Activated T-cell treated with anti-CD3 and anti-CD28 coated beads, Interleukin-2, amount 50 U/mL, for 72 hours (primary cell): ENCODE measurements around the gene DDA1. TPM values are rescaled to one million over a fixed set of nuclear protein-coding genes. Genes with fewer than 3 reads are reported as not detected.
A peak's percentile ranks its signal among the peaks of the same experiment; 100 is the strongest.
"Not testable (repeated sequence)": the region's sequence is repeated elsewhere in the genome, so short reads cannot be mapped to it uniquely, and the experiment has no call there.

Experiments
- ATAC-seq, 2 donors: fragments of 150-1000 bp; cut with Tn5 transposase; replicated peaks in 1 of 2; 2 replicates each; pipeline ENCODE4 v1.10.0; 2021; ENCODE audit warnings: moderate library complexity in 2 of 2, mild to moderate bottlenecking in 1 of 2
- DNase-seq, 2 donors: peaks; one replicate each; pipeline ENCODE4 v3.0.0; 2021 to 2022; ENCODE audit warnings: mixed read lengths in 1 of 2
- H3K27ac Mint-ChIP-seq: one replicate; pipeline ENCODE4 v1.8.0; 2022; ENCODE audit warnings: mild to moderate bottlenecking, moderate library complexity, mixed read lengths
- H3K27me3 Mint-ChIP-seq: one replicate; pipeline ENCODE4 v1.8.0; 2022; ENCODE audit warnings: low read depth, mixed read lengths
- H3K36me3 Mint-ChIP-seq, 2 donors: one replicate each; pipeline ENCODE4 v1.8.0; 2022; ENCODE audit warnings: mixed read lengths in 2 of 2, mild to moderate bottlenecking in 1 of 2; ENCODE audit not compliant: insufficient read depth in 2 of 2
- H3K4me1 Mint-ChIP-seq: one replicate; pipeline ENCODE4 v1.8.0; 2022; ENCODE audit warnings: low read depth, mixed read lengths
- H3K4me3 Mint-ChIP-seq, 2 donors: one replicate each; pipeline ENCODE4 v1.8.0; 2022; ENCODE audit warnings: mild to moderate bottlenecking in 2 of 2, mixed read lengths in 2 of 2, moderate library complexity in 2 of 2
- H3K9me3 Mint-ChIP-seq, 2 donors: one replicate each; pipeline ENCODE4 v1.8.0; 2022; ENCODE audit warnings: mixed read lengths in 2 of 2
- total RNA-seq, 2 donors: library from RNA; stranded (reverse); gene quantifications; one replicate each; pipeline ENCODE4 v1.2.3, GENCODE V29; 2022

DDA1 gene
- total RNA-seq, 2 donors from 2014 or later = 29.6 to 40.2 TPM

DNA sequence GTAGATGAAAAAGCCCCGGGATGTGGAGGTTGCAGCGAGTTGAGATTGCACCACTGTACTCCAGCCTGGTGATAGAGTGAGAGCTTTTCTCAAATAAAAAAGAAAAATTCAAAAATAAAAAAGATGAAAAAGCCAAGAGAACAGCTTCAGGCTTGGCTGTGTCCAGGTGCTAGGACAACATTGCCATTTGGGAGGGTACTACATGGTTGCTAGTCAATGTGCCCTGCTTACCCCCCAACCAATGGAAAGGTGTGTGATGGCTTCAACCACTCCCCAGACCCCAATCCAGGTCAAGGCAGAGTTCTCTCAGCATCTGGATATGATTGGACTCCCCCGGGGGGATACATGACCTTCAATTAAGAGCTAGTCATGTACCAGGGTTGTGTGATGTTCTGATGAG is 29.9 kb upstream of the DDA1 start:
- no peaks in the 10 kb centered on the region for H3K9me3 Mint-ChIP-seq
- H3K36me3 Mint-ChIP-seq = peaks cover 0 to 6% of the 10 kb centered on the region in 2 donors
- ATAC-seq (no peak), DNase-seq (no peak)
- no peak overlapping the region for H3K4me3 Mint-ChIP-seq
- peaks cover 9% of the 10 kb centered on the region for H3K4me1 Mint-ChIP-seq
- no peak overlapping the region for H3K27ac Mint-ChIP-seq
- peaks cover 5% of the 10 kb centered on the region for H3K27me3 Mint-ChIP-seq

DNA sequence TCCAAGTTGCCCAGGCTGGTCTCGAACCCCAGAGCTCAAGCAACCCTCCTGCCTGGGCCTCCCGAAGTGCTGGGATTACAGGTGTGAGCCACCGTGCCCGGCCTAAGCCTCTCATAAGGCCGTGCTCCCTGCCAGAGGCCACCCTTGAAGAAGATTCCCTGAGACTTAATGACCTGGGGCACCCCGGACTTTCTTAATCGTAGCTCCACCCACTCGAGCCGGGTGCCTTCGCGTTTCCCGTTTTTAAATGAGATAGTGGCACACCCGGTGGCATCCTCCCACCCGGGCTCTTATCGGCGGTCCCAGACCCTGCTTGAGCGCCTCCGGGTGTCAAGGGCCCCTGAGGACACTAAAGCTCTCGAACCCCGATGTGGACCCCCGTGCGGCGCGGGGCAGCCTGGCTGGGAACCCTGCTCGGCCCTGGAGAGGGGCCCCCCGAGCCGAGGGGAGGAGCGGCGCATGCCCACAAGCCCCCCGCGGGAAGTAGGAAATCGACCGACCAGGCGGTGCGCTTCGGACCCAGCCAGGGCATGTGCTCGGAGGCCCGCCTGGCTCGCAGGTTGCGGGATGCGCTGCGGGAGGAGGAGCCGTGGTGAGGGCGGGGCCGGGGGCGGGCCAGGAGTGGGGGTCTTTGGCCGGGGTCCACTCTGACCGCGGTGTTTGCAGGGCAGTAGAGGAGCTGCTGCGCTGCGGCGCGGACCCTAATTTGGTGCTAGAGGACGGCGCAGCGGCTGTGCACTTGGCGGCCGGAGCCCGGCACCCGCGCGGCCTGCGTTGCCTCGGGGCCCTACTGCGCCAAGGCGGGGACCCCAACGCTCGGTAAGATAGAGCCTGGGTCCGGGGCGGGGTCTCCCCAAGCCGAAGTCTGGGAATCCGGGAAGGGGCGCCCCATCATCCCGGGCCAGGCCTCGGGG is 27.7 kb upstream of the DDA1 start, which contains the start of gene ANKLE1:
ANKLE1 (plus strand) TSS at position 511 of the 914 bp plus-strand sequence; CDS start at position 531, 20 bp downstream.
- Mint-ChIP-seq H3K27me3 (peaks cover 5% of the 10 kb centered on the region), H3K27ac (peak within 1 kb of the TSS; percentile 64), H3K4me3 (peak within 1 kb of the TSS; percentile 90 to 94), H3K9me3 (no peaks in the 10 kb centered on the region), H3K36me3 (peaks cover 0 to 3% of the 10 kb centered on the region in 2 donors), H3K4me1 (peaks cover 9% of the 10 kb centered on the region)
- ATAC-seq = peak; percentile 30 to 50
- peak; percentile 43 to 59 for DNase-seq

DNA sequence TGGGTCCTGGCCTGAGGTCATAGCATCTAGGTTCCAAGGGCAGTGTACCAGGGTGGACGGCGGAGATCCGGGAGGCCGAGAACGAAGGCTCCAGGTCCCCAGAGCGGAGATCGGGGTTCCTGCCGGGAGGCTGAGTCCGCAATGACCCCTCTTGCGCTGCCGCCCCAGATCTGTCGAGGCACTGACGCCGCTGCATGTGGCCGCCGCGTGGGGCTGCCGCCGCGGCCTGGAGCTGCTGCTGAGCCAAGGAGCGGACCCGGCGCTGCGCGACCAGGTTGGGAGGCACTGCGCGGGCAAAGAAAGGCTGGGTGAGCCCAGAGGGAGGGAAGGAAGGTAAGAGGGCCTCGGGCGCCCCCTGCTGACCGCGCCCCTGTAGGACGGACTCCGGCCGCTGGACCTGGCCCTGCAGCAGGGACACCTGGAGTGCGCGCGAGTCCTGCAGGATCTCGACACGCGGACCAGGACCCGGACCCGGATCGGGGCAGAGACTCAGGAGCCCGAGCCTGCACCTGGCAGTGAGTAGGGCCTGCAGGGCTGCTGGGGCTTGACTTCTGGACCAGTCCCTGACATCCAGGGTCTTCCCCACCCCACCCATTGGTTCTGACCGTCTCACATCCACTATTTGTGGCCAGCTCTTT is 26.8 kb upstream of the DDA1 start:
- Mint-ChIP-seq H3K4me1 (peaks cover 9% of the 10 kb centered on the region), H3K4me3 (peak overlapping the region; percentile 90 to 94), H3K36me3 (no peaks in the 10 kb centered on the region), H3K27ac (peak overlapping the region; percentile 64), H3K9me3 (no peaks in the 10 kb centered on the region), H3K27me3 (peaks cover 5% of the 10 kb centered on the region)
- peak; percentile 87 to 91 for DNase-seq
- ATAC-seq = peak; percentile 92 to 93

DNA sequence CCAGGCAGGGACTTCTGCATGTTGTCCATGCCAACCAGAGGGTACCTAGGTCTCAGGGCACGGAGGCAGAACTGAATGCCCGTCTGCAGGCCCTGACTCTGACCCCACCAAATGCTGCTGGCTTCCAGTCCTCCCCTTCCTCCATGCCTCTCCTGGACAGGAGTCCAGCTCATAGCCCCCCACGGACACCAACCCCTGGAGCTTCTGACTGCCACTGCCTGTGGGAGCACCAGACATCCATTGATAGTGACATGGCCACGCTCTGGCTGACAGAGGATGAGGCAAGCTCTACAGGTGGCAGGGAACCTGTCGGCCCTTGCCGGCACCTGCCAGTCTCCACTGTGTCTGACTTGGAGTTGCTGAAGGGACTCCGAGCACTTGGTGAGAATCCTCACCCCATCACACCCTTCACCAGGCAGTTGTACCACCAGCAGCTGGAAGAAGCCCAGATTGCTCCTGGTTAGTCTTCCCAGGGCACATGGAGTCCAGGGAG is 25.8 kb upstream of the DDA1 start:
- no peak for DNase-seq
- H3K4me3 Mint-ChIP-seq = peak overlapping the region in 1 of 2 donors; percentile 61
- no peak for ATAC-seq
- no peaks in the 10 kb centered on the region for H3K36me3 Mint-ChIP-seq
- H3K27ac Mint-ChIP-seq = no peak overlapping the region
- H3K27me3 Mint-ChIP-seq = peaks cover 5% of the 10 kb centered on the region
- H3K4me1 Mint-ChIP-seq = peaks cover 9% of the 10 kb centered on the region
- H3K9me3 Mint-ChIP-seq = no peaks in the 10 kb centered on the region

DNA sequence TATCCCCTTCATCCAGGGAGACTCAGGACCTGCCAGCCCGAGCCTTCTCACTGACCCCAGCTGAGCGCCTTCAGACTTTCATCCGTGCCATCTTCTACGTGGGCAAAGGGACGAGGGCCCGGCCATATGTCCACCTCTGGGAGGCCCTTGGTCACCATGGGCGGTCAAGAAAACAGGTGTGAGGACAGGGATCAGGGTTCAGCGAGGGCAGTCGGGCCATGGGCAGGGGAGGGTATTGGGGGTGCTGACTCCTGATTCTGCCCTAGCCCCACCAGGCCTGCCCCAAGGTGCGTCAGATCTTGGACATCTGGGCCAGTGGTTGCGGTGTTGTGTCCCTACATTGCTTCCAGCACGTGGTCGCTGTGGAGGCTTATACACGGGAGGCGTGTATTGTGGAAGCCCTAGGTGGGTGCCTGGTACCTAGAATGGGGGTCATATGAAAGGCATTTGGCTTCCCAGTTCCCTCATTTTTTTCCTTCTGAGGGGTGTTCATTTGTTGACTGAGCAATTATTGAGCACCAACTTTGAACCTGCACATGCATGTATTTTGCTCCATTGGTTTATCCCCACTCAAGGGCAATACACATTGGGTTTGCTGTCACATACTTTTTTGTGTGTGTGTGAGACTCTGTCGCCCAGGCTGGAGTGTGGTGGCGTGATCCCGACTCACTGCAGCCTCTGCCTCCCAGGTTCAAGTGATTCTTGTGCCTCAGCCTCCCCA is 23.8 kb upstream of the DDA1 start:
- ATAC-seq = no peak
- no peaks in the 10 kb centered on the region for H3K9me3 Mint-ChIP-seq
- no peak overlapping the region for H3K27ac Mint-ChIP-seq
- peaks cover 5% of the 10 kb centered on the region for H3K27me3 Mint-ChIP-seq
- no peaks in the 10 kb centered on the region for H3K36me3 Mint-ChIP-seq
- H3K4me3 Mint-ChIP-seq = no peak overlapping the region
- DNase-seq = no peak
- H3K4me1 Mint-ChIP-seq = peaks cover 9% of the 10 kb centered on the region

DNA sequence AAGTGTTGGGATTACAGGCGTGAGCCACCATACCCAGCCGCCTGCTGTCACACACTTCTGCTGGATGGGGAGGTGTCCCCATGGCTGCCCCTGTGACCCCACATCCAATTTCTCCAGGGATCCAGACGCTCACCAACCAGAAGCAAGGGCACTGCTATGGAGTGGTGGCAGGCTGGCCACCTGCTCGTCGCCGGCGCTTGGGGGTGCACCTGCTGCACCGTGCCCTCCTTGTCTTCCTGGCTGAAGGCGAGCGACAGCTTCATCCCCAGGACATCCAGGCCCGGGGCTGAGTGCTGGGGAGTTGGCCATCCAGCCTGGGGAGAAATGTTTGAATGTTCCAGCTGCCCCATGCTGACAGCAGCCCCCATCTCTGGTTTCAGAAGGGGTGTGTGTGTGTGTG is 23.1 kb upstream of the DDA1 start:
- no peaks in the 10 kb centered on the region for H3K9me3 Mint-ChIP-seq
- ATAC-seq = no peak
- peaks cover 5% of the 10 kb centered on the region for H3K27me3 Mint-ChIP-seq
- no peak overlapping the region for H3K4me3 Mint-ChIP-seq
- H3K27ac Mint-ChIP-seq = no peak overlapping the region
- peaks cover 7% of the 10 kb centered on the region for H3K4me1 Mint-ChIP-seq
- H3K36me3 Mint-ChIP-seq = no peaks in the 10 kb centered on the region
- no peak for DNase-seq

DNA sequence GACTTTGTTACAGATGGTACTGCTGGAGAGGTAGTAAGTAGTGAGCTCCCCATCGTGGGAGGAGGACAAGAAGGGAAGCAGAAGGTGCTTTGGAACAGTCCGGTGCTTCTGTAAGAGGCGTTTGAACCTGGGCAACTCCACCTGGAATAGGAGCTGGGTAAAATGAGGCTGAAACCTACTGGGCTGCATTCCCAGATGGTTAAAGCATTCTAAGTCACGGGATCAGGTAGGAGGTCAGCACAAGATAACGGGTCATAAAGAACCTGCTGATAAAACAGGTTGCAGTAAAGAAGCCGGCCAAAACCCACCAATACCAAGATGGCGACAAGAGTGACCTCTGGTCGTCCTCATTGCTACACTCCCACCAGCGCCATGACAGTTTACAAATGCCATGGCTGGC is 22.6 kb upstream of the DDA1 start:
- Mint-ChIP-seq H3K9me3 (no peaks in the 10 kb centered on the region), H3K4me3 (no peak overlapping the region), H3K36me3 (no peaks in the 10 kb centered on the region), H3K27ac (no peak overlapping the region), H3K4me1 (peaks cover 5% of the 10 kb centered on the region), H3K27me3 (peaks cover 5% of the 10 kb centered on the region)
- DNase-seq (no peak), ATAC-seq (no peak)

DNA sequence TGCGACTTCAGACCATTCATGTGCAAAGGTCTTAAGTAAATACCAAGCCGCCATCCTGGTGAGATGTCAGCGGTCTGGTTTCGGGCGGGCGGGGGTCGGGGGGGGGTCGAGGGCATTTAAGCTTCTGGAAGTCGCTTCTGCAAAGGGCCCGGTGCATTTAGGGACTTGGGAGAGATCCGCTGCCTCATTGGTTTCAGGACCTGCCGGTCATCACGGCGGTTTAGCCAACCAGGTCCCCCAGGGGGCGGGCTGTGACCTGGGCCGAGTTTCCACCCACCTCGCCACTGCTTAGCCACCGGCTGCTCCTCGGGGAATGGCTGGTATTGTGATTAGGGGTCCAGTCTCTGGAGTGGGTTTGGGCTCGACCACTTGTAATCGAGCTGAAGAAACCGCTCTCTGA is 19.9 kb upstream of the DDA1 start:
- Mint-ChIP-seq H3K27ac (no peak overlapping the region), H3K4me1 (peaks cover 14% of the 10 kb centered on the region), H3K9me3 (no peaks in the 10 kb centered on the region), H3K4me3 (no peak overlapping the region), H3K27me3 (no peaks in the 10 kb centered on the region), H3K36me3 (no peaks in the 10 kb centered on the region)
- peak; percentile 61 to 68 for DNase-seq
- peak in 1 of 2 donors; percentile 18 for ATAC-seq

DNA sequence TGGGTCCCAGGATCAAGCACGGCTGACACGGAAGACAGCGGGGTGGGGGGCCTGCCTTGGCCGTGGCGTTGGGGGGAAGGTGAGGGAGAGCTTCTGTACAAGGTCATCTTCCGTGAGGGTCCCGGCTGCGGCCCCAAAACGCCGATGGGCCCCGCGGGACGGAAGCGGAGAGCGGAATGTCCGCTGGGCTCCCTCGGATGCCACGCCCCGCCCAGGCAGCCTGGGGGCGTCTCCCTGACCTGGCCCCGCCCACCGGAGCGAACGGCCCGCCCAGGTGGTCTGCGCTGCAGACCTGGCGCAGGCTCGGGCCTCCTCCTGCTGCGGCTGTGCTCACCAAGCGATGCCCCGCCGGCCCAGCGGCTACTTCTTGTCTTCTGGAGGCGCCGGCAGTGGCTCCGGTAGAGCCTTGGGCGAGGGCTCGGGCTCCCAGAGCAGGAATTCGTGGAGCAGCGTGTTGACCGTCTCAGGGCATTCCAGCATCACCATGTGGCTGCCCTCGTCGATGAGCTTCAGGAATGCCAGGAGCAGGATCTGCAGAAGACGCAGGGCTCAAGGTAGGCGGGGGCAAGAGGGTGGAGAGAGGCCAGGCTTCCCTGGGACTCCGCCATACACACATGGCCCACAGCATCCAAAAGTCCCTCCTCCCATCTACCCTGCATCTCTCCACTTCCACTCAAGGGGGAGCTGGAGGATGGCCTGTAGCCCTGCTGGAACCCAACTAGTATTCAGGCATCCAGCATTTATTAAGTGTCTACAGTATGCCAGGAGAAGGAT is 16.9 kb upstream of the DDA1 start:
- Mint-ChIP-seq H3K4me1 (peaks cover 23% of the 10 kb centered on the region), H3K4me3 (peak overlapping the region; percentile 88 to 90), H3K27ac (no peak overlapping the region), H3K27me3 (no peaks in the 10 kb centered on the region), H3K9me3 (no peaks in the 10 kb centered on the region), H3K36me3 (no peaks in the 10 kb centered on the region)
- peak; percentile 94 to 96 for ATAC-seq
- DNase-seq = peak; percentile 83 to 90

DNA sequence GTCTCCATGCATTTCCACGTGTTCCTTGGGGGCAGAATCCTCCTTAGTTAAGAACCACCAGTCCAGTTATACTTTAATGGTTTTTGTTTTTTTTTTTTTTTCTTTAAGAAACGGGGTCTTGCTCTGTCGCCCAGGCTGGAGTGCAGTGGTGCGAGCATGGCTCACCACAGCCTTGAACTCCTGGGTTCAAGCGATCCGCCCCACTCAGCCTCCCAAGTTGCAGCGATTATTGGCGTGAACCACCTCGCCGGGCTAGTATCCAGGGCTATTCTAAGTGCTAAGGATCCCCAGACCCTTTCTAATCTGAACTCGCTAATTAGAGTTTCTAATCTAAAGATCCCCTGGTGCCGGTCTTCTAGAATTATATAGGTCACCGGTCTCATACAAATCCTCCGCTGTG is 15.8 kb upstream of the DDA1 start:
- Mint-ChIP-seq H3K9me3 (no peaks in the 10 kb centered on the region), H3K27ac (no peak overlapping the region), H3K27me3 (no peaks in the 10 kb centered on the region), H3K4me1 (peaks cover 23% of the 10 kb centered on the region), H3K36me3 (peaks cover 0 to 3% of the 10 kb centered on the region in 2 donors), H3K4me3 (no peak overlapping the region)
- DNase-seq (no peak), ATAC-seq (no peak)

DNA sequence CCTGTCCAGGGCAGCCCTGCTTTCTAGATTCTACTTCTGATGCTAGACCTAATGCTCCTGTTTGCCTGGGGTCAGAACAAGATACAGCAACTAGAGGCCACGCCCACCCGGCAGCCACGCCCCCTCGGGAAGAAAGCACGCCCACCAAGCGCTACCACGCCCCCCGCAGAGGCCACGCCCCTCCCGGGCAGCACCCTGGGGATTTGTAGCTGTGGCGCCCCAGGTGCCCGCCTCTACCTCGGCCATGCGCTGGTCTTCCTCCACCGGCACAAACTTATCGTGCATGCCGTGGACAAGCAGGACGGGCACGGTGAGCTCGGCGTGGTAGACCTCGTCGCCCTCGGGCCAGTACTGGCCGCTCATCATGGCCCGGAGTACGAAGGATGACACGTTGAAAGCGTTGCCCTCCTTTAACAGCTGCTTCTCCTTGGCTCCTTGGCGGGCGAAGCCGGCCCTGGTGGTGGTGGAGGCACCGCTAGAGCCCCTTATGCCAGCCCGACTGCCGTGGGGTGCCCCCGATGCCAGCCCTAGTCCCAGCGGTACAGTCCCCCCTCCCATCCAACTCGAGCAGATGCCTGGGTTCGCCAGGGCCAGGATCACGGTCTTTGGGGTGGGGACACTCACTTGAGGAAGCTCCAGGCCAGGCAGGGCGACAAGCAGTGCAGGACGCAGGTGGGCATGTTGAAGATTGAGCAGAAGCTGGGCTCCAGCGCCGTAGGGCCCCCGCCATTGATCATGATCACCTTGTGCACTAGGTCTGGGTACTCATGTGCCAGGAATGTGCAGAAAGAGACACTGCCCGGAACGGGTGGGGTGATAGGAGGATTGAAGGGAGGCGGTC is 15.1 kb upstream of the DDA1 start:
- no peaks in the 10 kb centered on the region for H3K9me3 Mint-ChIP-seq
- H3K27me3 Mint-ChIP-seq = no peaks in the 10 kb centered on the region
- H3K4me3 Mint-ChIP-seq = no peak overlapping the region
- peaks cover 0 to 3% of the 10 kb centered on the region in 2 donors for H3K36me3 Mint-ChIP-seq
- peak; percentile 69 to 79 for DNase-seq
- ATAC-seq = no peak
- no peak overlapping the region for H3K27ac Mint-ChIP-seq
- H3K4me1 Mint-ChIP-seq = peaks cover 23% of the 10 kb centered on the region

DNA sequence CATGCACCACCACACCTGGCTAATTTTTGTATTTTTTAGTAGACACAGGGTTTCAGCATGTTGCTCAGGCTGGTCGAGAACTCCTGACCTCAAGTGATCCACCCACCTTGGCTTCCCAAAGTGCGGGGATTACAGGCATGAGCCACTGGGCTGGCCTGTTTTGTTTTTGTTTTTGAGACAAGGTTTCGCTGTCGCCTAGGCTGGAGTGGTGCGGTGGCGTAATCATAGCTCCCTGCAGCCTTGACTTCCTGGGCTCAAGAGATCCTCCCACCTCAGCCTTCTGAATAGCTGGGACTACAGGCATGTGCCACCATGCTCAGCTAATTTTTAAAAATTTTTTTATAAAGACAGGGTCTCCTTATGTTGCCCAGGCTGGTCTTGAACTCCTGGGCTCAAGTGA is 13.8 kb upstream of the DDA1 start:
- not testable (repeated sequence) for ATAC-seq, DNase-seq, H3K27me3 Mint-ChIP-seq, H3K9me3 Mint-ChIP-seq, H3K27ac Mint-ChIP-seq, H3K4me3 Mint-ChIP-seq, H3K36me3 Mint-ChIP-seq
- H3K4me1 Mint-ChIP-seq = peaks cover 23% of the 10 kb centered on the region
